Upper lobe of left lung (tissue), 6 donors: ENCODE measurements around the gene SSR4. TPM values are rescaled to one million over a fixed set of nuclear protein-coding genes. Genes with fewer than 3 reads are reported as not detected.

ENCODE experiments used
- ATAC-seq, 2 donors: fragments of 200-7000 bp; cut with Tn5 transposase; one replicate each; pipeline ENCODE4 v1.9.1; 2022; ENCODE audit warnings: mild to moderate bottlenecking in 2 of 2, moderate library complexity in 2 of 2; ENCODE audit not compliant: low FRiP score in 2 of 2
- DNase-seq, 2 donors: peaks; one replicate each; pipeline ENCODE4 v3.0.0-alpha.2; 2019 to 2020
- H3K27ac ChIP-seq, 4 donors: fragments of 200-600 bp; sonication (generic); one replicate each; pipeline ENCODE4 v1.5.1; 2016 to 2019
- H3K27me3 ChIP-seq, 4 donors: fragments of 200-600 bp; sonication (generic); one replicate each; pipeline ENCODE4 v1.5.1; 2017 to 2019
- H3K36me3 ChIP-seq, 4 donors: fragments of 200-600 bp; sonication (generic); one replicate each; pipeline ENCODE4 v1.5.1; 2016 to 2019
- H3K4me1 ChIP-seq, 4 donors: fragments of 200-600 bp; sonication (generic); one replicate each; pipeline ENCODE4 v1.5.1; 2018 to 2019
- H3K4me3 ChIP-seq, 4 donors: fragments of 200-600 bp; sonication (generic); one replicate each; pipeline ENCODE4 v1.5.1; 2017 to 2019; ENCODE audit warnings: mild to moderate bottlenecking in 2 of 4, moderate library complexity in 1 of 4
- H3K9me3 ChIP-seq, 4 donors: fragments of 200-600 bp; sonication (generic); one replicate each; pipeline ENCODE4 v1.5.1; 2018 to 2019
- CTCF ChIP-seq, 6 experiments: fragments of 450-650 bp in 4 of 6; fragments of 200-600 bp in 2 of 6; sonication (generic) in 2 of 6; IDR thresholded peaks; one replicate each; pipeline ENCODE4 v1.5.1; 2016 to 2019; ENCODE audit warnings: antibody characterized with exemption in 6 of 6
- EP300 ChIP-seq, 4 donors: sonication (generic); formaldehyde crosslinking; IDR thresholded peaks; one replicate each; pipeline ENCODE4 v1.5.1; 2017; ENCODE audit warnings: antibody characterized with exemption in 4 of 4, control low read depth in 2 of 4
- POLR2A ChIP-seq, 4 donors: fragments of 450-650 bp; IDR thresholded peaks; one replicate each; pipeline ENCODE4 v1.5.1; 2016 to 2017; ENCODE audit warnings: antibody characterized with exemption in 4 of 4, mild to moderate bottlenecking in 2 of 4
- POLR2AphosphoS5 ChIP-seq, 2 donors: sonication (generic); formaldehyde crosslinking; IDR thresholded peaks; one replicate each; pipeline ENCODE4 v1.5.1; 2017; ENCODE audit warnings: antibody characterized with exemption in 2 of 2
- WGBS, 2 donors: methylation state at CpG; one replicate each; pipeline ENCODE4 v1.1.5; 2017 to 2018; 5-methylcytosine and 5-hydroxymethylcytosine counted together
- total RNA-seq, 6 donors: library from RNA; depleted of rRNA in 4 of 6; stranded (reverse); fragments of >200 nt in 4 of 6; gene quantifications; one replicate each; pipeline versions ENCODE4 v1.1.0 to v1.2.1, GENCODE V29; 2016 to 2021
- donor health status: DM: no; HTN: no; CAD: no; lungs with moderate emphysema.
- donor health status: DM: no; HTN: yes; CAD: no; lungs with severe emphysema.

The SSR4 gene
- total RNA-seq, 6 donors from 2014 or later: 70.2 to 328 (median 172) TPM

DNA sequence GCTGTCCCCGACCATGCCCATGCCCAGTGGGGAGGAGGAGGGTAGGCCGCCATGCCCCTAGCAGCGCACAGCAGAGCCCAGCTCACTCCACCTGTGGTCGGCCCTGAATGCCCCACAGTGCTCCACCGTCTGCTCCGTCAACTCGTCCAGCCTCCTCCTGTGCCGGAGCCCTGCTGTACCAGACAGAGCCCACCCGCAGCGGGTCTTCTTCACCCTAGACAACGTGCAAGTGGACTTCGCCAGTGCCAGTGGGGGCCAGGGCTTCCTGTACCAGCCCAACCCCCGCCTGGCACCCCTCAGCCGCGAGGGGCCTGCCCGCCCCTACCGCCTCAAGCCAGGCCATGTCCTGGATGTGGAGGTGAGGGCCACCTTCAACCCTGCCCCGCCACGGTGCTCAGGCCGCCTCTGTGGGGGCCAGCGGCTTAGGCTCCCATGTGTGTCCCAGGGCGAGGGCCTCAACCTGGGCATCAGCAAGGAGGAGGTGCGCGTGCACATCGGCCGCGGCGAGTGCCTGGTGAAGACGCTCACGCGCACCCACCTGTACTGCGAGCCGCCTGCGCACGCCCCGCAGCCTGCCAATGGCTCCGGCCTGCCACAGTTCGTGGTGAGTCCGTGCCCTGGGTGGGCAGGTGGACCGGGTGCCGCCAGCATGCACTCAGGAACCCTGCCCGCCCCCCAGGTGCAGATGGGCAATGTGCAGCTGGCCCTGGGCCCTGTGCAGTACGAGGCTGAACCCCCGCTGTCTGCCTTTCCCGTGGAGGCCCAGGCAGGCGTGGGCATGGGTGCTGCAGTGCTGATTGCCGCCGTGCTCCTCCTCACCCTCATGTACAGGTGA lies 20.5 kb upstream of the SSR4 start:
- H3K4me1 ChIP-seq: no peaks in the 10 kb centered on the region
- peaks cover 0 to 8% (median 0%) of the 10 kb centered on the region in 4 donors for H3K27me3 ChIP-seq
- WGBS, 2 donors: 97% methylated on average over 47 of the region's 48 CpGs; no CpG with 5 or more reads in 1 of the 2 donors
- DNase-seq: peak in 1 of 2 donors; percentile 53
- ATAC-seq: no peak
- no peak for TF ChIP-seq POLR2AphosphoS5 (IDR thresholded peaks at IDR 0.05)
- no peak for TF ChIP-seq CTCF (IDR thresholded peaks at IDR 0.05)
- no peak for TF ChIP-seq EP300 (IDR thresholded peaks at IDR 0.05)
- no peak for TF ChIP-seq POLR2A (IDR thresholded peaks at IDR 0.05)
- H3K36me3 ChIP-seq: no peaks in the 10 kb centered on the region
- no peak overlapping the region for H3K27ac ChIP-seq
- no peaks in the 10 kb centered on the region for H3K9me3 ChIP-seq
- no peak overlapping the region for H3K4me3 ChIP-seq

DNA sequence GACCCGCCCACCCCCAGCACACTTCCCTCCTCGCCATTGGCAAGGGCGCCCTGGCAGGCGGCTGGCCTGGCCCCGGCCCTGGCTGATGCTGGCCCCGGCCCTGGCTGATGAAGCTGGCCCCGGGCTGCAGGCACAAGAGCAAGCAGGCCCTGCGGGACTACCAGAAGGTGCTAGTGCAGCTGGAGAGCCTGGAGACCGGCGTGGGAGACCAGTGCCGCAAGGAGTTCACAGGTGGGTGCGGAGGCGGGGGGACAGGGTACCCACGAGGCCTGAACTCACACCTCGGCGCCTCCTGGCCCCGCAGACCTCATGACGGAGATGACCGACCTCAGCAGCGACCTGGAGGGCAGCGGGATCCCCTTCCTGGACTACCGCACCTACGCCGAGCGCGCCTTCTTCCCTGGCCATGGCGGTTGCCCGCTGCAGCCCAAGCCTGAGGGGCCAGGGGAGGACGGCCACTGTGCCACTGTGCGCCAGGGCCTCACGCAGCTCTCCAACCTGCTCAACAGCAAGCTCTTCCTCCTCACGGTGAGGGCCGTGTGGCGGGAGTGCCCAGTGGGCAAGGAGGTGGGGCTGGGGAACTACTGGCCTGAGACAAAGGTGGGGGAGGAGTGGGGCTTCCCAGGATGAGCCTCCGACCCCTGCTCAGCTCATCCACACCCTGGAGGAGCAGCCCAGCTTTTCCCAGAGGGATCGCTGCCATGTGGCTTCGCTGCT lies 19.7 kb upstream of the SSR4 start:
- Histone ChIP-seq H3K4me1 (no peaks in the 10 kb centered on the region), H3K36me3 (no peaks in the 10 kb centered on the region), H3K27ac (no peak overlapping the region), H3K4me3 (no peak overlapping the region), H3K27me3 (peaks cover 0 to 8% (median 0%) of the 10 kb centered on the region in 4 donors), H3K9me3 (no peaks in the 10 kb centered on the region)
- no peak for ATAC-seq
- 96% methylated on average over 5 to 36 of the region's 37 CpGs for WGBS, 2 donors
- TF ChIP-seq CTCF (IDR thresholded peaks at IDR 0.05) (no peak), POLR2AphosphoS5 (IDR thresholded peaks at IDR 0.05) (no peak), POLR2A (IDR thresholded peaks at IDR 0.05) (no peak), EP300 (IDR thresholded peaks at IDR 0.05) (no peak)
- peak in 1 of 2 donors; percentile 55 for DNase-seq

DNA sequence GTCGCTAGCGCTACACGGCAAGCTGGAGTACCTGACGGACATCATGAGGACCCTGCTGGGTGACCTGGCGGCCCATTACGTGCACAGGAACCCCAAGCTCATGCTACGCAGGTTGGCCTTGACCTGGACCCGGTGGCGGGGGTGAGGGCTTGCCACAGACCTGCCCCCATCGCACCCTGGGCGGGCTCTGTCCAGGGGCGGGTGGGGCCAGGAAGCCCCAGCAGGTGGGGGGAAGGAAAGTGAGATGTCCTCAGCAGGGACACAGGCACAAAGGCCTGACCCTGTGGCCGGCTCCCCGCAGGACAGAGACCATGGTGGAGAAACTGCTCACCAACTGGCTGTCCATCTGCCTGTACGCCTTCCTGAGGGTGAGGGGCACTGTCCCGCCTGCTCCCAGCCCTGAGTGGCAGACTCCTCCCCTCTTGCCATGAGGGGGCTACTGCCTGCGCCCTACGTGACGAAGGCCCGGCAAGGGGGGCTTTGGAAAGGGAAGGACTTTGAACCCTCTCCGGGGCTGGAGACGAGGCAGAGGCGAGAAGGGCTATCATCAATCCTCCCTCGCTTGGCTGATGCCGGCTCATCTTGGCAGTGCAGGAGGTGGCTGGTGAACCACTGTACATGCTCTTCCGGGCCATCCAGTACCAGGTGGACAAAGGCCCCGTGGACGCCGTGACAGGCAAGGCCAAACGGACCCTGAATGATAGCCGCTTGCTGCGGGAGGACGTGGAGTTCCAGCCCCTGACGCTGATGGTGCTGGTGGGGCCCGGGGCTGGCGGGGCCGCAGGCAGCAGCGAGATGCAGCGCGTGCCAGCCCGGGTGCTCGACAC lies 19.0 kb upstream of the SSR4 start:
- peak in 1 of 2 donors; percentile 32 for DNase-seq
- H3K9me3 ChIP-seq: no peaks in the 10 kb centered on the region
- H3K4me3 ChIP-seq: no peak overlapping the region
- H3K4me1 ChIP-seq: peaks cover 0 to under 1% (median 0%) of the 10 kb centered on the region in 4 donors
- no peak overlapping the region for H3K27ac ChIP-seq
- 94% methylated on average over 28 of the region's 42 CpGs; no CpG with 5 or more reads in 1 of the 2 donors for WGBS, 2 donors
- H3K36me3 ChIP-seq: no peaks in the 10 kb centered on the region
- TF ChIP-seq POLR2A (IDR thresholded peaks at IDR 0.05) (no peak), EP300 (IDR thresholded peaks at IDR 0.05) (no peak), CTCF (IDR thresholded peaks at IDR 0.05) (no peak), POLR2AphosphoS5 (IDR thresholded peaks at IDR 0.05) (no peak)
- H3K27me3 ChIP-seq: peaks cover 0 to 9% (median 0%) of the 10 kb centered on the region in 4 donors
- no peak for ATAC-seq

DNA sequence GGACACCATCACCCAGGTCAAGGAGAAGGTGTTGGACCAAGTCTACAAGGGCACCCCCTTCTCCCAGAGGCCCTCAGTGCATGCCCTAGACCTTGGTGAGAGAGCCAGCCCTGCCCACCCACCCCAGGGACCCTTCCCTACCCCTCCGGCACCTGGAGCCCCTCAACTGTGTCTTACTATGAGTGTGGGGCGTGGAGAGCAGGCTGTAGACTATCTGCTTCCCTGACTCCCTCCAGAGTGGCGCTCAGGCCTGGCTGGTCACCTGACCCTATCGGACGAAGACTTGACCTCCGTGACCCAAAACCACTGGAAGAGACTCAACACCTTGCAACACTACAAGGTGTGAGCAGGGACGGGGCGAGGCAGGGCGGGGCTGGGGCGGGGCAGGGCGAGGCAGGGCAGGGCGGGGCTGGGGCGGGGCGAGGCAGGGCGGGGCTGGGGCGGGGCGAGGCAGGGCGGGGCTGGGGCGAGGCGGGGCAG lies 18.3 kb upstream of the SSR4 start:
- TF ChIP-seq CTCF (IDR thresholded peaks at IDR 0.05): no peak
- no peak for TF ChIP-seq POLR2AphosphoS5 (IDR thresholded peaks at IDR 0.05)
- TF ChIP-seq POLR2A (IDR thresholded peaks at IDR 0.05): no peak
- no peak for TF ChIP-seq EP300 (IDR thresholded peaks at IDR 0.05)
- no peaks in the 10 kb centered on the region for H3K36me3 ChIP-seq
- no peak for DNase-seq
- no peak for ATAC-seq
- no peak overlapping the region for H3K4me3 ChIP-seq
- 71% methylated on average over 8 of the region's 20 CpGs; no CpG with 5 or more reads in 1 of the 2 donors for WGBS, 2 donors
- H3K9me3 ChIP-seq: no peaks in the 10 kb centered on the region
- peaks cover 0 to 12% (median 0%) of the 10 kb centered on the region in 4 donors for H3K27me3 ChIP-seq
- no peak overlapping the region for H3K27ac ChIP-seq
- peaks cover 0 to 7% (median 1%) of the 10 kb centered on the region in 4 donors for H3K4me1 ChIP-seq
